ENCODE measurements around the gene SPECC1L.

DNA sequence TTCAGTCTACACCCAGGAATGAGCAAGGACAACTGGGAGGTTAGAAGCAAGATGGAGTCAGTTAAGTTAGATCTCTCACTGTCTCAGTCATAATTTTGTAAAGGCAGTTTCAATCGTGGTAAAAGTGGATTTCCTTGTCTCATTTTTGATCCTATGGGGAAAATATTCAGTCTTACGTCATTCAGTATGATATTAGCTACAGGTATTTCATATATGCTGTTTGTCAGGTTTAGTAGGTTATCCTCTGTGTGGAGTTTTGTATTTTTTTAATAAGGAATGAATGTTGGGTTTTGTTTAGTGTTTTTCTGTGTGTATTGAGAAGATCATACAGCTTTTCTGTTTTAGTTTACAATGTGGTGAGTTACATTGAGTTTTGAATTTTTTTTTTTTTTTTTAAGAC is 11.8 kb downstream of the SPECC1L start:
- no peak for TF ChIP-seq POLR2A (IDR thresholded peaks at IDR 0.05; ENCODE audit: borderline replicate concordance, extremely low read depth, insufficient read depth, insufficient read length)
- no peak for TF ChIP-seq ZNF274 (IDR thresholded peaks at IDR 0.05; ENCODE audit: low read depth, low read length)
- TF ChIP-seq, protein P1, sequence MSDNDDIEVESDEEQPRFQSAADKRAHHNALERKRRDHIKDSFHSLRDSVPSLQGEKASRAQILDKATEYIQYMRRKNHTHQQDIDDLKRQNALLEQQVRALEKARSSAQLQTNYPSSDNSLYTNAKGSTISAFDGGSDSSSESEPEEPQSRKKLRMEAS (IDR thresholded peaks at IDR 0.05) = no peak
- no peak for TF ChIP-seq EZH2 (IDR thresholded peaks at IDR 0.05)
- no peak for TF ChIP-seq POLR2AphosphoS5 (IDR thresholded peaks at IDR 0.05; ENCODE audit: low read depth, low read length)
- TF ChIP-seq, protein P2, sequence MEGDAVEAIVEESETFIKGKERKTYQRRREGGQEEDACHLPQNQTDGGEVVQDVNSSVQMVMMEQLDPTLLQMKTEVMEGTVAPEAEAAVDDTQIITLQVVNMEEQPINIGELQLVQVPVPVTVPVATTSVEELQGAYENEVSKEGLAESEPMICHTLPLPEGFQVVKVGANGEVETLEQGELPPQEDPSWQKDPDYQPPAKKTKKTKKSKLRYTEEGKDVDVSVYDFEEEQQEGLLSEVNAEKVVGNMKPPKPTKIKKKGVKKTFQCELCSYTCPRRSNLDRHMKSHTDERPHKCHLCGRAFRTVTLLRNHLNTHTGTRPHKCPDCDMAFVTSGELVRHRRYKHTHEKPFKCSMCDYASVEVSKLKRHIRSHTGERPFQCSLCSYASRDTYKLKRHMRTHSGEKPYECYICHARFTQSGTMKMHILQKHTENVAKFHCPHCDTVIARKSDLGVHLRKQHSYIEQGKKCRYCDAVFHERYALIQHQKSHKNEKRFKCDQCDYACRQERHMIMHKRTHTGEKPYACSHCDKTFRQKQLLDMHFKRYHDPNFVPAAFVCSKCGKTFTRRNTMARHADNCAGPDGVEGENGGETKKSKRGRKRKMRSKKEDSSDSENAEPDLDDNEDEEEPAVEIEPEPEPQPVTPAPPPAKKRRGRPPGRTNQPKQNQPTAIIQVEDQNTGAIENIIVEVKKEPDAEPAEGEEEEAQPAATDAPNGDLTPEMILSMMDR (IDR thresholded peaks at IDR 0.05 in 2 of 3, conservative IDR thresholded peaks at IDR 0.05 in 1 of 3; ENCODE audit: borderline replicate concordance in 1 of 3, insufficient read depth in 1 of 3, low read depth in 2 of 3, low read length in 2 of 3) = no peak
- TF ChIP-seq RAD21 (IDR thresholded peaks at IDR 0.05; ENCODE audit: low read depth) = no peak
- no peak for TF ChIP-seq SIN3A (IDR thresholded peaks at IDR 0.05; ENCODE audit: low read depth)
- no peak for TF ChIP-seq YY1 (IDR thresholded peaks at IDR 0.05; ENCODE audit: extremely low read depth, insufficient replicate concordance, low read depth, low read length)
- TF ChIP-seq ZFX (IDR thresholded peaks at IDR 0.05) = no peak
- TF ChIP-seq JUND (IDR thresholded peaks at IDR 0.05) = no peak
- TF ChIP-seq CBX3 (IDR thresholded peaks at IDR 0.05; ENCODE audit: low read depth) = no peak
